NCI-H1105 (cell line): ENCODE data around the gene PHGDH.
"Not testable (repeated sequence)": the region's sequence is repeated elsewhere in the genome, so short reads cannot be mapped to it uniquely, and the experiment has no call there.

Experiments used
- DNase-seq: peaks from one replicate; lab custom pipeline; 2025; lab: John Stamatoyannopoulos, UW

PHGDH gene

GRCh38 chr1:119766374-119766794 lies 54.6 kb downstream of the PHGDH start:
- DNase-seq, result no peak

GRCh38 chr1:119767486-119767885 lies 55.8 kb downstream of the PHGDH start:
- peak; percentile 13 for DNase-seq

GRCh38 chr1:119768778-119769177 lies 57.0 kb downstream of the PHGDH start, which contains the start of gene HMGCS2:
HMGCS2 (minus strand) TSS chr1:119768905; CDS start chr1:119768844, 61 bp downstream.
- DNase-seq, result no peak

- DNase-seq, result peak; percentile 26
These were observed 59.3 kb downstream of the PHGDH start for GRCh38 chr1:119771016-119771415.

- DNase-seq, result no peak
These were observed 60.0 kb downstream of the PHGDH start for GRCh38 chr1:119771770-119772169.

GRCh38 chr1:119772298-119772697 lies 60.6 kb downstream of the PHGDH start:
- no peak for DNase-seq

- DNase-seq, result peak; percentile 58
These were observed 62.0 kb downstream of the PHGDH start for GRCh38 chr1:119773711-119774241.

GRCh38 chr1:119774746-119775490 lies 63.2 kb downstream of the PHGDH start:
- DNase-seq, result no peak

- no peak for DNase-seq
These were observed 66.6 kb downstream of the PHGDH start for GRCh38 chr1:119778359-119778758.

- DNase-seq, result no peak
These were observed 67.3 kb downstream of the PHGDH start for GRCh38 chr1:119778886-119779560.

GRCh38 chr1:119779869-119780356 lies 68.2 kb downstream of the PHGDH start:
- DNase-seq, result peak; percentile 78

GRCh38 chr1:119781434-119782210 lies 69.9 kb downstream of the PHGDH start:
- DNase-seq, result no peak

GRCh38 chr1:119782631-119783325 lies 71.0 kb downstream of the PHGDH start:
- no peak for DNase-seq

GRCh38 chr1:119783354-119784185 lies 71.8 kb downstream of the PHGDH start:
- DNase-seq, result no peak

- no peak for DNase-seq
These were observed 72.6 kb downstream of the PHGDH start for GRCh38 chr1:119784191-119784781.

- not testable (repeated sequence) for DNase-seq
These were observed 74.3 kb downstream of the PHGDH start for GRCh38 chr1:119786046-119786445.

GRCh38 chr1:119786473-119787050 lies 74.8 kb downstream of the PHGDH start:
- DNase-seq, result not testable (repeated sequence)

GRCh38 chr1:119787776-119788175 lies 76.0 kb downstream of the PHGDH start:
- no peak for DNase-seq

- DNase-seq, result no peak
These were observed 78.9 kb downstream of the PHGDH start for GRCh38 chr1:119790451-119791198.
